Activated CD4-positive, alpha-beta T cell treated with anti-CD3 and anti-CD28 coated beads for 48 hours (primary cell): ENCODE data around the gene RPUSD4.

Experiments
- DNase-seq: peaks from one replicate; pipeline ENCODE4 v3.0.0-alpha.2; 2020

Gene RPUSD4

DNA sequence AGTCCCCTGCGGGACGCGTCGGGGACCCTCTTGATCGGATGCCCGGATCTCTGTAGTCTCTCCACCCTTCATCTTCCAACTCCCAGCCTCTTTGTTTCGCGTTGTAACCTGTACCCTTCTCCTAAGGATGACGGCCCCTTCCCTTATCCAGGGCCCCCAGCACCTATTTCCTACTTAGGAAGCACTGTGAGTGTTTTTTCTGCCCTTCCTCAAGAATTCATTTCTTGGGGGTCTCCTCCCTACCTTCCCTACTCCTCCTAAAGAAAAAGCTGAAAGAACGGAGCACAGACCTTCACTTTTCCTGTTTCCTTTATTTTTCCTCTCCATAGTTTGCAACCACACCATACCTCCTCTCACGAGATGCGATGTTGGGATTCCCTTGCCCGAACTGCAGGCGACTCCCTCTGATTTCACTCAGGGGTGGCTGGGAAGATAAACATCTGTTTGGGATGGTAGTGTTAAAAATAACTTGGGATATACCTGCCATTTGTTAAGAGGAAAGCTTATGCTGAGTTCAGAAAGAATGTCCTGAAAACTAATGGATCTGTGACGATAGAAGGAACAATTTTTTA is 725 bp upstream of the RPUSD4 start:
- DNase-seq = no peak

DNA sequence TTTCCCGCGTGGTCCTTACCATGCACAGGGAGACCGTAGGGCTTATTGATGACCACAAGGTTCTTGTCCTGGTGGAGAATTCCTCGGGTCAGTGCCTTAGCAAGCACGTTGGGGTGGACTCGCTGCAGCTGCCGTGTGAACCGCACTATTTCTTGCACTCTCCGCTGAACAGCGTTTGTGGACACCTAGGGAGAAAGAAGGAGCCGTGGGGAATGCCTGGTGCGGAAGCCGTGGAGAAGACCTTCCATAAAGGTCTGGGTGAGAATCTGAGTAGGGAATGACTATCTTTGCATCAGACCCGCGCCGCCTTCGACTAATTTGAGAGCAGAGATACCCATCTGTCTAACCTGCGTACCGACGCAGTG is 597 bp downstream of the RPUSD4 start:
- no peak for DNase-seq

DNA sequence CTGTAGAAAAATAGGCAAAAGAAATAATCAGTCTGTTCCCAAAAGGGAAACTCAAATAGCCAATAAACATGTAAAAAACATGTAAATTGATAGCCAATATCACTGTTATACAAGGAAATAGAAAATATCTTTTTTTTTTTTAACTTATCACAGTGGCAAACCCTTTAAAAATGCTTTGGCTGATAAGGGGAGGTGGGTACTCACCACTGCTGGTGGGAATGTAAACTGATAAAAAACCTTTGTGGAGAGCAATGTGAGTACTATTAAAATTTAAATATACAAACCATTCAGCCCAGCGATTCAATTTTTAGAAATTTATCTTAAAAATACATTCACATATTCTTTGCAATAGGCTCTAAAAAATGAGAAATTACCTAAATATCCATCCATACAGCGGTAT is 3.6 kb downstream of the RPUSD4 start:
- DNase-seq = no peak

DNA sequence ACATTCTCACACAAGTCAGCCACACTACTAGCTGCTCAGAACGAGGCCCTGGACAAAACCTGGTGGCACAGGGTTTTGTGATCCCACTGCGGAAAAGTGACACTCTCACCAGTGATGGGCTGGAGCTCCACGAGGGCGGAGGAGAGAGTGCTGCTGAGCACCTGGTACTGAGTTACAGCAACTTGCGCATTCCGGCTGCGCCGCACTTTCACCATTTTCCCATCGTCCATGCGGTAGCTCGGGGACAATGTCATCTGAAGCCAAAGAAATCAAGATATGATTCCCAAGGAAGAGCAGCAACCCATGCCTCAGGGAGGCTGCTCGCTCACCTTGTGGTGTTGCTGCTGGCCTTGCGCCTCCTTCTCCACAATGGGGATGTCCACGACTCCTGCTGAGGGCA is 6.1 kb downstream of the RPUSD4 start:
- DNase-seq = no peak

DNA sequence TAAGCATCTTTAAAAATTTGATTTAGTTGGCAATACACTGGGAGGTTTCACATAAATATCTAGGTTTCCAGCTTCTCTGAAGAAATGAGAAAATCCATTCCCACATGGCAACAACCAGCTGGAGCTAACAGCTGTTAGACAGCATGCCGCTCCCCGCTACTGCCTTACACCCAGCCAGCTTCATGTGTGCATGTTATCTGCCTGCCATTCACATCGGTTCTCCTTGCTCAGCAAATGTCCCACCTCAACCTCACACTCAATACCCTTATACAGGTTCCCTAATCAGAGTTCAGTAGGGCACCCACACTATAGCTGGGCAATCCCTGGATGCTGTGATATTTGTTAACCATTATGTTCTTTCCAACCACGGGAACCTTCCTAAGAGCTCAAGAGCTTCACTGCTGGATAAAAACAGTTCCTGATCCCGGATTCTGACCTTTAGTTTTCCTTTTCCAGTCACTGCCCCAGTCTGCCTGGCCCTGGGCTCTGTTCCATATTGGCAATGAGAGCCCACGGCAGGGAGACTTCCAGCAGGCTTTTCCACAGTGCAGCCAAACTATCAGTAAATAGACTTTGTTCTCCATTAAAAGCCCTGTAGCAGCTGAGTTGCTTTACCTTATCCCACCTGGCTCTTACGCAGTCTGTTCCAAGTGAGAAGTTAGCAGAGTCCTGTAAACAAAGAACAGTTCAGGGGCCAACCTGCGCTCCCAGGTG is 8.6 kb downstream of the RPUSD4 start:
- no peak for DNase-seq

DNA sequence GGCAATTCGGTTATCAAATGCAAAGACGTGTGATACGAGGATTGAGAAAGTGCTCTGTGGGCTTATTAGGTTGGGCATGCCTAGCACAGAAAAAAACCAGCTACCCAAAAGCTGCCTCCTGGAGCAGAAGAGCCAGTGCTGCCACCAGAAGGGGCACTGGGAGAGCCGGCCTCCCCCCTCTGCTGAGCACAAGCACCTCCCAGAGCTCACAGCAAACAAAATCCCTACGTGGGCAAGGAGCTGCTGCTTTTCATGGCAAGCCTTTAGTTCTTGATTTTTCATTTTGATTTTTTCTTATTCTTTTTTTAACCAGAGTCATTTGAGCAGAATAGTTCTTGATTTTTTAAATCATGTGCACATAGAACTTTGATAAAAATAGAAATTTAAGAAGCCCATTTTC is 12.8 kb downstream of the RPUSD4 start:
- DNase-seq = no peak

DNA sequence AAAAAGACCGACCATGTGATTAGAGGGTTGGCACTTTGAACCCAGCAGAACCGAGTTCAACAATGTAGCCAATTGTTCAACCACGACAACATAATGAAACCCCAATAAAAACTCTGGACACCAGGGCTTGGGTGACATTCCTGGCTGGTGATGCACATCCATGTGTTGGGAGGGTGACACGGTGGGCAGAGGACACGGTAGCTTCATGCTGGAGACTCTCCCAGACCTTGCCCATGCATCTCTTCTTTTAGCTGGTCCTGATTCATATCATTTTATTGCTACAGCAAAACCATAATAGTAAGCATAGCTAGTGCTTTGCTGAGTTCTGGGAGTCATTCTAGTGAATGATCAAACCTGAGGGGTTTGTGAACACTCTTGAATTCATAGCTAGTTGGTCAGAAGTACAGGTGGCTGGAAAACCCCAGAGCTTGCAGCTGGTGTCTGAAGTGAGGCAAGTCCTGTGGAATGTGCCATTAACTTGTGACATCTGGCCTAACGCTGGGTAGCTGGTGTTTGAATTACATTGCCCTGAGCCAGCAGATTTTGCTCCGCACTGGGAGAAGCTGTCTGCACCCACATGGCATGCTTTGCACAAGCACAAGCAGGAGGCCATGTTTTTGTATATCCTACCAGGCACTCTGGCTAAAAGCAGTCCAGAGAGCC is 14.0 kb downstream of the RPUSD4 start:
- no peak for DNase-seq

DNA sequence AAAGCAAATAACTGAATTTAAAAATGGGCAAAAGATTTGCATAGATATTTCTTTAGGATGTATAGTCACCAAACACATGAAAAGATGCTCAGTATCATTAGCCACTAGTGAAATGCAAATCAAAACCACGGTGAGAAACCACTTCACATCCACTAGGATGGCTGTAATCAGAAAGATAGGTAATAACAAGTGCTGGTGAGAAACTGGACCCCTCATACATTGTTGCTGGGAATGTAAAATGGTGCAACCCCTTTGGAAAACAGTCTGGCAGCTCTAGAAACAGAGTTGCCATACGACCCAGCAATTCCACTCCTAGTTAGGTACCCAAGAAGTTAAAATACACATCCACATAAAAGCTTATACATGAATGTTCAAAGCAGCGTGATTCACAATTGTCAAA is 16.3 kb downstream of the RPUSD4 start:
- no peak for DNase-seq

DNA sequence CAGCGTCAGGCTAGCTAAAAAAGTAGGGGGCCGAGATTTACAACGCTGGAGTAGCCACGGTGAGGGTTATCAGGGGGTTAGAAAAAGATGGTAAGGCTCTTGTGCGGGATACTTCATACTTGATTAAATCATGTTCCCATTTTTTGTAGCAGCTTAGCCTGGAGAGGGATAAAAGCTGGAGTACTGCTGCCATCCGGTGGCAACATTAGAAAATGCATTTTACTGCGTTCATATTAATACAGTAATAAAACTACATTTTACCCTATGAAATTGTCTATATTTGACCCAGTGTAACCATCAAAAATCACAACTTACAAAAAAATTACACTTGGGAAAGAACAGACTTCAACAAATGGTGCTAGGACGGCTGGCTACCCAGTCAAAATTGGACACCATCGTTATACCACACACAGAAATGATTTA is 17.3 kb downstream of the RPUSD4 start:
- DNase-seq = peak; percentile 48

DNA sequence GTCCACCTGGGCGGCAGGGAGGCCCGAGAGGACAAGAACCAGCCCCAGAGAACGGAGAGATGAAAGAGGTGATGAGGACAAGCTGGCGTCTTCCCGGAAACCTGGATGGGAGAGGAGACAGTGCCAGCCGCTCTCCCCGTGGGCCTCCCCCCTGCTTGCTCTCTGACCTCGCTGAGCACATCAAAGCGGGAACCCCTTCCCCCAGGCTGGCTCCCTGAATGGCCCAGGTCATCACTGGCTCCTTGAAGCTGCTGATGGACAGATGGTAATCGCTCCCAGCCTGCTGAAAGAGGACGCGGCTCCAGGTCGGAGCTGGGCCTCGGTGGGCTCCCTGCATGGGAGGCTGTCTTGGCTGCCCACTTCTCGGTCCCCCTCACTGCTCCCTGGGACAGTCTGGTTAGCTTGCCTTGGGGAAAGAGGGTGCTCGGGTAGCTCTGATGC is 18.4 kb downstream of the RPUSD4 start:
- DNase-seq = no peak

DNA sequence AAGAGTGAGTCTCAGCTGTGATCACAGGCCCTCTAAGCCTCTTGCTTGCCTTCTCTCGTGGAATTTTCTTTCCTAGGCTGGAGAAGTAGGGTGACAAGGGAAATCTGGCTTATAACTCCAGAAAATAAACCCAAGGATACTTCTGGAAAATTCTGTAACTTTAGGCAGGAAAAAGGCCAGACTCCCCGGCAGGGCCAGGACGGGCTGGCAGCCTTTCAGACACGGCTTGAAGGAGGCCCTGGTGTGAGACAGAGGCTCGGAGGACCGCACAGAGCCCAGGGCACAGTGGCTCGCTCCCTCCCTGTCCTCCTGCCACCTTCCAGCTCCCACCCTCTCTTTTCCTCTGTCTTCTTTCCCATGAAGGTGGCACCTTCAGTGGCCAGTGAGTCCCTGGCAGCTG is 19.1 kb downstream of the RPUSD4 start:
- no peak for DNase-seq

DNA sequence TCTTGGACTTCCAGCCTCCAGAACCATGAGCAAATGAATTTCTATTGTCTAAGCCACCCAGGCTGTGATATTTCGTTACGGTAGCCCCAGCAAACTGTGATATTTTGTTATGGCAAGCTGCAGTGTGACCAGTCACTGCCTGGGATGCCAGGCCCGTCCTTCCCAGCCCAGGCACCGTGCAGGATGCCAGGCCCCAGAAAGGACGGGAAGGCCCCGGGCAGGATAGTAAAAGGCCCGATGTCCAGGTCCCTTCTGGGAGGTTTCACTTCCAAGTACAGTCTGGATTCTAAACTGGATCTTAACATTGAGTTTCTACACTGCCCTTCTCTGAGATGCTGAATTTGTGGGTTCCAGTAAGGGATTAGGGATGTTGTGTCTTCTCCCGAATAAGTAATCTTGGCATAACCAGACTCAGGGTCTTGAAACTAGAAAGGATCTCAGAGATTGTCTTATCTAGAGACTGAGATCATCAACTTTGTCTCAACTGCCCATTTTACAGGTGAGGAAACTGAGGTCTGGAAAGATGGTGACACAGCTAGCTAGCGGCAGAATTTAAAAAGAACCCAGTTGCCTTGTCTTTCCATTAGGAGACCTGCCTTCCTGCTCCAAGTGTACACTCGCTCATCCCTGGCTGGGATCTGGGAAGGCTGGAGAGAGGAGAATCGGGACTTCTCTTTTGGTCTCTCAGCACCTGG is 19.9 kb downstream of the RPUSD4 start:
- no peak for DNase-seq

DNA sequence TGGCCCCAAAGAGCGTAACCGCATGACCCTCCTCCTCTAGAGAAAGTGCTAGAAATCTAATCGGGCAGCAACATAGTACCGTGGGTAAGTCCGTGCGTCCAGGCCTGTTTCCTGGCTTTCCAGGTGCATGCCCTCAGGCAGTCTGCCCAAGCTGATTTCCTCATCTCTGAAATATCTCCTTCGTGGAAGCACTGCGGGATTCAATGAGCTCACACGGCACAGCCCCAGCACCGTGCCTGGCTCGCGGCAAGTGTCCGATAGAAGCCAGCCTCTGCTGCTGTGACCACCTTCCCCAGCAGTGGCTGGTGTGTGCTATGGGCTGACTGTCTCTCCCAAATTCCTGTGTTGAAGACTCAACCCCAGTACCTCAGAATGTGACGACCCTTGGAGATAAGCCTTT is 20.7 kb downstream of the RPUSD4 start:
- DNase-seq = no peak

DNA sequence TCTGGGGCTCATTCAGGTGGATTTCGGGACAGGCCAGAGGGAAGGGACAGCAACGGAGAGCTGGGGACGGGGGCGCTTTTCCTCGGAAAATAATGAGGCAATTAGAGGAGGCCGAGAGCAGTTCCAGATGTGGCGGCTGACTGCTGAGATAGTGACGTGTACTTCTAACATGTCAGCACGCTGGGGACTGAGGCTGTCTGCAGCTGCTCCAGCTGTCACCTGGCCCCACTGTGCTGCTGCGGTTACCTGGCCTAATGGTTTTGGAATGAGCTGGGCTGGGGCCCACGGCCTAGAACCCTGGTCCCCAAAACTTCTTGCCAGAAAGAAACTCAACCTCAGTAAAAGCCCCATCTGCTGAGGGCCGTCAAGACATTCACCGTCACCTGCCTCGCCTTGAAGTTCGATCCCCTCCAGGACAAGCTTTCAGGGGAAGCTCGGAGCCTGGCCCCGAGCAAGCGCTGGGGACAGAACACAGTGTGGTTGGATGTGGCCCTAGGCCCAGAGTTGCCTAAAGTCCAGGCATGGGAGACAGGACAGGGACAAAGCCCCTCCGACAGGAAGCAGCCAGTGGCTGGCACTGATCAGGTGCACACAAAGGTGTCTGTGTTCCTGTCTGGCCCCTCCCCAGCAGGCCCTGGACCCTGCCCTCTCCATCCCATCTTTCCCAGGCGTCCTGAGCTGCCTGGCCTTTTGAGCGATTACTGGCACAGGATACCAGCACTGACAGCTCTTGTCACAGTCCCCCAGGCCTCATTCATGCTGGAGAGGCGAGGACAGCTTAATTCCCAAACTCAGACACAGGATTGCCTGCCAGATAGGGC is 22.1 kb downstream of the RPUSD4 start:
- no peak for DNase-seq

DNA sequence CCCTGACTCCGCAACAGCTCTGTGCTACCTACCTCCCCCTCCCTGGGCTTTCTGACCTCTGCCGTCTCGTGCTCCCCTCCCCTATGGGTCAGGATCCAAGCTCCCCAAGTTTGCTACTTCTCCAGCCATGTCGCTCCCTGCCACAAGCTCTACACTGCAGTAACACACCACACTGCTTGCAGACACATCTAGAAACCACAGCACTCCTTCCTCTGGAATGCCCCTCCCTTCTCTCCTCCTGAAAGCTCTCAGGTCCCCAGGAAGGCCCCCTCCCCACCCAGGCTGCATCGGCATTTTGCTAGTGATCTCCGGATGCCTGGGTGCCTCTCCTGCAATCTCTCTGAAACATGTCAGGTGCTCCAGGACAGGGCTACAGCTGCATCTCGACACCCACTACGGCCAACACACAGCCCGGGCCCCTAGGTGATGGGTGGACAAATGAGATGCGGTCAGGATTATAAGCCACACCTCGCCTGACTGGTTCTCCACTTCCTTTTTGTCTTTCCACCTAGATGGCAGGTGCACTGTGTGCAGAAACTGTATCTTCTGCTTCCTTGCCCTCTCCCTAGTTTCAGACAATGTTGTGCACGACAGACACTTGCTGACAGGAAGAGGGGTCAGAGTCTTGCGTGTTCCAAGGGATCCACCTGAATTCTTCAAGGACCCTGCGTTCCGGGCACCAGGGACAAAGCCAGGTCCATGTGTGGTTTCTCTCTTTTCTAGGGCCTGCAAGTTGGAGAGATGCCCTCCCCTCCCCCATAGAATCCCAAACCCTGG is 22.9 kb downstream of the RPUSD4 start:
- DNase-seq = no peak

DNA sequence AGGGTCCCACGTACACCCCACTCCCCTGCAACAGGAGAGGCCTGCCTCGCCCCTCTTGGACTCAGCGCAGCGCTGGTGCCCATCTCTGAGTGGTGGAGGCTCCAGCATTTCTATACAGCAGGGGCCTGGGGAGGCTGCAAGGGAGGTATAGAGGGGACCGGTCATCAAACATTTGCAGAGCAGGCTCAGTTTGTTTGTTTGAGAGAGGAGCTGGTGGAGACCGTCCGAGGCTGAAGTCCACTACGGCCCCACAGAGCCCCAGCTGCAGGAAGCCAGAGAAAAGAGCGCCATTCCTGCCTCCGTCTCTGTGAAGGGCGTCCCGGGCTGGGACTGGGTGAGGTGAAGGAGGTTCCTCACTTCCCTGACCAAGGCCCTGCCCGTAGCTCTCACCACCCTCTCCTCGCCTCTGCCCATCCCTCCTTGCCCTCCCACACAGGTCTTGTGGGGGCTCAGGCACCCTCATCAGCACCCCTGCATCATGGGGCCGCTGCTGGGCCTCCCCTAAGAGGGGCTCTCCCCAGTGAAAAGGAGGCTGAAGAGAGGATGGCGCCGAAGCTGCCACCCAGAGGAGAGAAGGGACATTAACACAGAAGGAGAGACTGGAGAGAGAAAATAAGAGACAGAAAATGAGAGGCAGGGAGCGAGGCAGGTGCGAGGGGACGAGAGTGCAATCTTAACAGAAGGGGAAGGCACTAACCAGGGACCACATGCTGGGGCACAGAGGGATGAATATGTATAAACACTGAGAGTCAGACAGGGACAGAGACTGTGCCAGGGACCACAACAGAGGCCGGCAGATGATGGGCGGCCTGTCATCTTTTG is 24.5 kb downstream of the RPUSD4 start:
- no peak for DNase-seq

DNA sequence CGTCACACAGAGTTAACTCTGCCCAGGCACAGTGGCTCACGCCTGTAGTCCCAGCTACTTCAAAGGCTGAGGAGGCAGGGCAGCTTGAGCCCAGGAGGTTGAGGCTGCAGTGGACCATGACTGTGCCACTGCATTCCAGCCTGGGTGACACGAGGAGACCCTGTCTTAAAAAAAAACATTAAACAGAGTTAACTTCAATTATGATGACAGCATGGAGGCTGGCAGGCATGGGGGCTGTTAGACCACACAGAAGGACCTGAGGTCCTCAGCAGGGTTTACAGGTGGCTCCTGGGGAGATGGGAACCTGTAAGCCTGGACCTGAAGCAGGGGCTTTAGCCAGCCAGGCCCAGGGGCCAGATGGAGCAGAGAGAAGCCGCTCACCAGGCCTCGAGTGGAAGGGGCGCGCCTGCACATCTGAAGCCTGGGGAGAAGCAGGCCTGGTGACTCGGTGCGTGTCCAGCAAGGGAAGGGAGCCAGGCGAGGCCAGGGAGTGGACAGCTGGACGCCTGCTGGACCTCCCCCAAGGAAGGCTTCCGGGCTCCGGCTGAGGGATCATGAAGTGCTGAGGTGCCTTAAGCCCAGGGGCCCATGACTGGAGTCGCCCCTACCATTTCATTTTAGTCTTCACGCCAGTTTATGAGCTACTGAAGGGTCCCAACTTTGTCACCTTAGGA is 25.3 kb downstream of the RPUSD4 start:
- DNase-seq = no peak

DNA sequence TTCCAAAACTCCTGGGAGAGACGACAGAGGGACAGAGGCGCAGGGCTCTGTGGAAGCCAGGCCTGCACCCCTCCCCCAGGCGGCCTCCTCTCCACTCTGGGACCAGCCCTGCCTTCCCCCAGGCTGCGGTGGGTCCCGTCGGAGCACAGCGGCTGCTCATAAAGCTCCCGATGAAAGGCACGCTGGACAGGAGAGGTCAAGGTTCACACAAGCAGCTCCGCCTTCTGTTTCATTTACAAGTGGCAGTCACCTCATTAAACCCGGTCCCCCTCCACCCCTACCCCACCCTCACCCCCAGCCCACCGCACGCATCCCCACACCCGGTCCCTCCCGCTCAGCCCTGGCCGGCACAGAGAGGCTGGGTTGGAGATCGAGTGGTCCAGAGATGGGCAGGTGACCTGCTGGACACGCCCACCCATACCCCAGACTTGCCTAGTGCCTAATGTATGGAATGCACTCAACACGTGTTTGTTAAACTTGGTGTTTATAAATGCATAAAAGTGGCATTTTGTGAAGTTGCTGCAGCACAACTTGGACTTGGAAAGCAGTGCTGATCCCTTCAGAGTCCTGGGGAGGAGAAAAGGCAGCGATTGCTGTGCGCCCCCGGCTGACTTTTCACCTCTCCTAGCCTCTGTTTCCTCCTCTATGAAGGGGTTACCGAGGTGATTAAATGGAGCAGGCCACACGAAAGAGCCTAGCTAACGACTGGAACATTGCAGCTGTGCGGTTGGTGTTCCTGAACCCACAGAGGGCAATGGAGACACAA is 26.0 kb downstream of the RPUSD4 start:
- DNase-seq = no peak

DNA sequence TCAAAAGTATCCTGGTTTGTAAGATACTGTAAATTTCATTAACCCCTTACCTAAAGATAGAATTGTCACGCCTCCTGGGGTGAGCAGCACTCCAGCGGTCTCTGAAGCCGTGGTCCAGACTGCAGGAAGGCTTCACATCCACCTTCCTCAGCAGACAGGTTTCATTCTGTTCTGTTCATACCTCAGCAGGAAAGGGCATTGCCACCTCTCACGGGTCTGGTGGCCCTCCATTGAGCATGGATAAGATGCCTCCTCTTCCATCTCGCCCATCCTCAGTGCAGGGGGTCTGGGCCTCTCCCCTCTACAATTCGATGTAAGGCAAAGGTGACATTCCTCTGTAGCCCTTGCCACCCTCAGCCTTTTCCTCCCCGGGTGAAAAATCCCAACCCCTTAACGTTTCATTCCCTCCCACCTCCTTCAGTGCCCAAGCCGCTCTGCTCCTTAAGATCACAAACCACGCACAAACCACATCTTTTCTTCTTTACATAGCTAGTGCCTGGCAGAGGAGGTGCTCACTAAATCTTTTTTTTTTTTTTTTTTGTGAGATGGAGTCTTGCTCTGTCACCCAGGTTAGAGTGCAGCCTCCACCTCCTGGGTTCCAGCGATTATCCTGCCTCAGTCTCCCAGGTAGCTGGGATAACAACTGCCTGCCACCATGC is 28.5 kb downstream of the RPUSD4 start:
- DNase-seq = no peak
